OCI-LY3 (cell line): Measurements from ENCODE around the gene GEMIN5.

Source experiments
- CTCF ChIP-seq: fragments of 200-600, 300-600 bp; sonication (generic); IDR thresholded peaks from 2 replicates; pipeline ENCODE4 v1.5.1; 2014; ENCODE audit warnings: antibody characterized with exemption, low read length, low read depth
- EZH2phosphoT487 ChIP-seq: fragments of 200-600 bp; shearing (Covaris generic); IDR thresholded peaks from 2 replicates; pipeline ENCODE4 v1.6.1; 2018; ENCODE audit warnings: antibody characterized with exemption, mixed run types, low read depth

GRCh38 chr5:154871734-154872133, 66.3 kb downstream of the GEMIN5 start:
- TF ChIP-seq CTCF (no peak), EZH2phosphoT487 (no peak)
